SK-N-SH (cell line): ENCODE results near the gene ZNF546. TPM values are rescaled to one million over a fixed set of nuclear protein-coding genes. Genes with fewer than 3 reads are reported as not detected.

Experiments
- CTCF ChIA-PET: fragments of 300-600, 350-600 bp; formaldehyde crosslinking; extraction: SDS; loops from one replicate; lab custom pipeline; 2021; lab: Yijun Ruan, JAX
- POLR2A ChIA-PET: fragments of 350-600 bp; sonication (Branson Sonifier 250); formaldehyde crosslinking; extraction: SDS; loops from one replicate; lab custom pipeline; 2020; ENCODE audit warnings: antibody characterized with exemption, inconsistent platforms; lab: Yijun Ruan, JAX
- DNase-seq: peaks from one replicate; pipeline ENCODE4 v3.0.0; 2012
- H2AFZ ChIP-seq: fragments of 200-600 bp; sonication (generic); 2 replicates; pipeline ENCODE4 v1.8.1; 2016; ENCODE audit warnings: antibody characterized with exemption, mild to moderate bottlenecking, low read depth
- H3F3A ChIP-seq: fragments of 200-600 bp; sonication (generic); replicated peaks from 2 replicates; pipeline ENCODE3; 2016; ENCODE audit warnings: antibody characterized with exemption, mild to moderate bottlenecking; ENCODE audit not compliant: insufficient read depth
- H3K27ac ChIP-seq, 2 experiments: fragments of 200-500 bp in 1 of 2; fragments of 200-600 bp in 1 of 2; sonication (Bioruptor generic) in 1 of 2; sonication (generic), shearing (Covaris generic) in 1 of 2; 2 replicates each; pipeline versions ENCODE4 v1.5.1 to v1.6.1; 2014 to 2016; ENCODE audit warnings: low read depth in 2 of 2, inconsistent platforms in 1 of 2, low read length in 1 of 2, mild to moderate bottlenecking in 1 of 2, mixed read lengths in 1 of 2
- H3K27me3 ChIP-seq: fragments of 200-600 bp; sonication (generic), shearing (Covaris generic); 2 replicates; pipeline ENCODE4 v1.6.1; 2016; ENCODE audit warnings: mixed run types; ENCODE audit not compliant: insufficient read depth
- H3K36me3 ChIP-seq, 2 experiments: fragments of 200-500 bp in 1 of 2; fragments of 200-600 bp in 1 of 2; sonication (Bioruptor generic) in 1 of 2; sonication (generic) in 1 of 2; replicated peaks in 1 of 2; 2 replicates each; pipeline versions ENCODE3 to v1.5.1; 2014 to 2016; ENCODE audit warnings: low read length in 1 of 2, mild to moderate bottlenecking in 1 of 2; ENCODE audit not compliant: insufficient read depth in 2 of 2, control insufficient read depth in 1 of 2
- H3K4me1 ChIP-seq, 2 experiments: fragments of 200-500 bp in 1 of 2; fragments of 200-600 bp in 1 of 2; sonication (Bioruptor generic) in 1 of 2; sonication (generic), shearing (Covaris generic) in 1 of 2; 2 replicates each; pipeline versions ENCODE4 v1.5.1 to v1.6.1; 2014 to 2016; ENCODE audit warnings: low read depth in 1 of 2, low read length in 1 of 2, mixed run types in 1 of 2; ENCODE audit not compliant: insufficient read depth in 2 of 2, control insufficient read depth in 1 of 2
- H3K4me2 ChIP-seq: fragments of 200-600 bp; sonication (generic), shearing (Covaris generic); 2 replicates; pipeline ENCODE4 v1.6.1; 2017; ENCODE audit warnings: mixed run types
- H3K4me3 ChIP-seq, 2 experiments: fragments of 200-500 bp in 1 of 2; fragments of 200-600 bp in 1 of 2; sonication (Bioruptor generic) in 1 of 2; sonication (generic), shearing (Covaris generic) in 1 of 2; 2 replicates each; pipeline versions ENCODE4 v1.5.1 to v1.8.1; 2014 to 2016; ENCODE audit warnings: low read depth in 2 of 2, inconsistent platforms in 1 of 2, low read length in 1 of 2, mild to moderate bottlenecking in 1 of 2, mixed read lengths in 1 of 2, moderate library complexity in 1 of 2
- H3K79me2 ChIP-seq: fragments of 200-600 bp; sonication (generic); 2 replicates; pipeline ENCODE4 v1.8.1; 2017; ENCODE audit warnings: mild to moderate bottlenecking; ENCODE audit not compliant: insufficient read depth
- H3K9ac ChIP-seq: fragments of 200-600 bp; sonication (generic); 2 replicates; pipeline ENCODE4 v1.6.1; 2017; ENCODE audit warnings: mixed run types
- H3K9me2 ChIP-seq: fragments of 200-600 bp; sonication (generic); 2 replicates; pipeline ENCODE4 v1.6.1; 2017; ENCODE audit warnings: mixed run types
- H3K9me3 ChIP-seq: fragments of 200-600 bp; sonication (generic); 2 replicates; pipeline ENCODE4 v1.6.1; 2017; ENCODE audit warnings: mixed run types, mild to moderate bottlenecking, moderate library complexity
- H4K20me1 ChIP-seq: fragments of 200-600 bp; sonication (generic); 2 replicates; pipeline ENCODE4 v1.6.1; 2017; ENCODE audit warnings: mild to moderate bottlenecking, mixed run types; ENCODE audit not compliant: insufficient read depth
- CHD2 ChIP-seq: fragments of 150-350 bp; IDR thresholded peaks from 2 replicates; pipeline ENCODE4 v1.6.1; 2018; ENCODE audit warnings: low read length; ENCODE audit not compliant: partially characterized antibody
- EP300 ChIP-seq, 2 experiments: IDR thresholded peaks; 2 replicates each; pipeline versions ENCODE4 v1.4.0 to v1.6.1; 2012; ENCODE audit warnings: borderline replicate concordance in 1 of 2, low read depth in 1 of 2, low read length in 1 of 2
- FOSL2 ChIP-seq: IDR thresholded peaks from 2 replicates; pipeline ENCODE4 v1.4.0; 2012; ENCODE audit warnings: low read depth, mild to moderate bottlenecking, moderate library complexity, borderline replicate concordance
- FOXJ3 ChIP-seq: sonication (generic); formaldehyde crosslinking; IDR thresholded peaks from 2 replicates; pipeline ENCODE4 v1.5.1; 2020; ENCODE audit warnings: mild to moderate bottlenecking, missing genetic modification reagents
- GATA2 ChIP-seq: sonication (generic); formaldehyde crosslinking; IDR thresholded peaks from 2 replicates; pipeline ENCODE4 v1.5.0; 2020; ENCODE audit warnings: mild to moderate bottlenecking, missing genetic modification reagents
- MEF2A ChIP-seq: IDR thresholded peaks from 2 replicates; pipeline ENCODE4 v1.4.0; 2012; ENCODE audit warnings: low read depth, borderline replicate concordance
- NFIC ChIP-seq: IDR thresholded peaks from 2 replicates; pipeline ENCODE4 v1.4.0; 2012; ENCODE audit warnings: borderline replicate concordance
- NRF1 ChIP-seq: IDR thresholded peaks from 2 replicates; pipeline ENCODE4 v1.6.1; 2012; ENCODE audit warnings: low read depth, mild to moderate bottlenecking, low read length
- POLR2AphosphoS5 ChIP-seq: IDR thresholded peaks from 2 replicates; pipeline ENCODE4 v1.6.1; 2012; ENCODE audit warnings: low read depth, low read length
- RCOR1 ChIP-seq: fragments of 150-350 bp; IDR thresholded peaks from 2 replicates; pipeline ENCODE4 v1.6.1; 2017; ENCODE audit warnings: antibody characterized with exemption, low read length
- RFX5 ChIP-seq: IDR thresholded peaks from 2 replicates; pipeline ENCODE4 v1.6.1; 2012; ENCODE audit warnings: mild to moderate bottlenecking, improper control_type of control experiment, low read length
- SIN3A ChIP-seq: IDR thresholded peaks from 2 replicates; pipeline ENCODE4 v1.6.1; 2012; ENCODE audit warnings: low read depth, mild to moderate bottlenecking, low read length, moderate library complexity, borderline replicate concordance
- SMC3 ChIP-seq: IDR thresholded peaks from 2 replicates; pipeline ENCODE4 v1.6.1; 2012; ENCODE audit warnings: low read depth, low read length, improper control_type of control experiment
- TCF12 ChIP-seq: IDR thresholded peaks from 2 replicates; pipeline ENCODE4 v1.4.0; 2012
- USF1 ChIP-seq: IDR thresholded peaks from 2 replicates; pipeline ENCODE4 v1.4.0; 2012; ENCODE audit warnings: low read depth, borderline replicate concordance
- YY1 ChIP-seq: IDR thresholded peaks from 2 replicates; pipeline ENCODE4 v1.4.0; 2012; ENCODE audit warnings: low read depth, mild to moderate bottlenecking
- WGBS: methylation state at CpG from one replicate; pipeline ENCODE4 v1.1.6; 2017; ENCODE audit warnings: low lambda C conversion rate; 5-methylcytosine and 5-hydroxymethylcytosine counted together
- polyA plus RNA-seq, 3 experiments: library from polyadenylated mRNA; depleted of rRNA; stranded (reverse); fragments of >200 nt; gene quantifications; 2 replicates each; pipeline ENCODE4 v1.2.3, GENCODE V29; 2012
- TF ChIP-seq, protein P1 (sequence below): fragments of 200-600 bp; sonication (generic); IDR thresholded peaks from 2 replicates; pipeline ENCODE4 v1.6.1; 2017; ENCODE audit warnings: antibody characterized with exemption, mild to moderate bottlenecking, moderate library complexity
- TF ChIP-seq, protein P2 (sequence below): fragments of 150-350 bp; IDR thresholded peaks from 2 replicates; pipeline ENCODE4 v1.6.1; 2017; ENCODE audit warnings: antibody characterized with exemption, low read length, low read depth, borderline replicate concordance

Gene ZNF546
- polyA plus RNA-seq, 1 of the 3 experiments (the other 2 are of a cell fraction), result 0.87 TPM

- TF ChIP-seq, protein P1, sequence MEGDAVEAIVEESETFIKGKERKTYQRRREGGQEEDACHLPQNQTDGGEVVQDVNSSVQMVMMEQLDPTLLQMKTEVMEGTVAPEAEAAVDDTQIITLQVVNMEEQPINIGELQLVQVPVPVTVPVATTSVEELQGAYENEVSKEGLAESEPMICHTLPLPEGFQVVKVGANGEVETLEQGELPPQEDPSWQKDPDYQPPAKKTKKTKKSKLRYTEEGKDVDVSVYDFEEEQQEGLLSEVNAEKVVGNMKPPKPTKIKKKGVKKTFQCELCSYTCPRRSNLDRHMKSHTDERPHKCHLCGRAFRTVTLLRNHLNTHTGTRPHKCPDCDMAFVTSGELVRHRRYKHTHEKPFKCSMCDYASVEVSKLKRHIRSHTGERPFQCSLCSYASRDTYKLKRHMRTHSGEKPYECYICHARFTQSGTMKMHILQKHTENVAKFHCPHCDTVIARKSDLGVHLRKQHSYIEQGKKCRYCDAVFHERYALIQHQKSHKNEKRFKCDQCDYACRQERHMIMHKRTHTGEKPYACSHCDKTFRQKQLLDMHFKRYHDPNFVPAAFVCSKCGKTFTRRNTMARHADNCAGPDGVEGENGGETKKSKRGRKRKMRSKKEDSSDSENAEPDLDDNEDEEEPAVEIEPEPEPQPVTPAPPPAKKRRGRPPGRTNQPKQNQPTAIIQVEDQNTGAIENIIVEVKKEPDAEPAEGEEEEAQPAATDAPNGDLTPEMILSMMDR, result peak; percentile 75
- TF ChIP-seq, protein P2, sequence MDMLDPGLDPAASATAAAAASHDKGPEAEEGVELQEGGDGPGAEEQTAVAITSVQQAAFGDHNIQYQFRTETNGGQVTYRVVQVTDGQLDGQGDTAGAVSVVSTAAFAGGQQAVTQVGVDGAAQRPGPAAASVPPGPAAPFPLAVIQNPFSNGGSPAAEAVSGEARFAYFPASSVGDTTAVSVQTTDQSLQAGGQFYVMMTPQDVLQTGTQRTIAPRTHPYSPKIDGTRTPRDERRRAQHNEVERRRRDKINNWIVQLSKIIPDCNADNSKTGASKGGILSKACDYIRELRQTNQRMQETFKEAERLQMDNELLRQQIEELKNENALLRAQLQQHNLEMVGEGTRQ, result no peak
- peak; percentile 34; the same call in 1 of the 2 replicates for TF ChIP-seq USF1
- peak; percentile 59; the same call in 1 of the 2 replicates for TF ChIP-seq SIN3A
- peak; percentile 84 for TF ChIP-seq CHD2
- TF ChIP-seq SMC3, result peak; percentile 84
- no peak for TF ChIP-seq RFX5
- TF ChIP-seq POLR2AphosphoS5, result peak; percentile 92
- peak; percentile 88 for TF ChIP-seq NRF1
- TF ChIP-seq MEF2A, result no peak
- no peak for TF ChIP-seq EP300 (IDR thresholded peaks at IDR 0.05; ENCODE audit: borderline replicate concordance in 1 of 2, low read depth in 1 of 2, low read length in 1 of 2)
- TF ChIP-seq FOSL2, result no peak
- peak; percentile 80; the same call in 1 of the 2 replicates for TF ChIP-seq YY1
- no peak; the same call in 1 of the 2 replicates for TF ChIP-seq RCOR1
- no peak for TF ChIP-seq TCF12
- TF ChIP-seq, all 33 proteins: peak for 17
Observed at GRCh38 chr19:39970675-39971379, 26.0 kb upstream of the ZNF546 start, which contains the start of gene PSMC4 (continued).

GRCh38 chr19:39971380-39972035, 25.4 kb upstream of the ZNF546 start:
- H3K27me3 ChIP-seq, result no peaks in the 10 kb centered on the region
- 3% methylated on average over 21 of the region's 21 CpGs for WGBS
- H3K4me2 ChIP-seq, result peak overlapping the region; percentile 95

More at GRCh38 chr19:39971380-39972035, 25.4 kb upstream of the ZNF546 start:
- Histone ChIP-seq H3K9me2 (no peaks in the 10 kb centered on the region), H4K20me1 (no peaks in the 10 kb centered on the region), H2AFZ (peak overlapping the region; percentile 87), H3K4me3 (peak overlapping the region; percentile 71 to 98), H3K36me3 (peaks cover 28 to 30% of the 10 kb centered on the region in 2 experiments), H3K27ac (peak overlapping the region; percentile 67 to 70; a peak in 2 of 4 replicates), H3K9ac (peak overlapping the region; percentile 93), H3K4me1 (peaks cover 11 to 12% of the 10 kb centered on the region in 2 experiments; a peak in 2 of 4 replicates)
- DNase-seq, result no peak
- ChIA-PET POLR2A (interaction anchor here (1.0 to 1.6 kb wide), 5 partner anchors 9 to 137 kb away, joined by 3 to 6 read pairs (median 3); partner anchors contain the start of genes DYRK1B, FBL and ZNF780A), CTCF (interaction anchor here (0.7 to 3.0 kb wide), 11 partner anchors 8 to 179 kb away, joined by 3 to 19 read pairs (median 4); partner anchors contain the start of gene ZNF780B)
- TF ChIP-seq, protein P2, result no peak
- TF ChIP-seq GATA2, result no peak; the same call in 1 of the 2 replicates
- no peak for TF ChIP-seq RFX5
- no peak for TF ChIP-seq USF1
- TF ChIP-seq FOXJ3 (CRISPR knock-in tag), result no peak
- TF ChIP-seq CHD2, result no peak
- TF ChIP-seq MEF2A, result no peak
- TF ChIP-seq NRF1, result no peak
- TF ChIP-seq NFIC, result no peak
- TF ChIP-seq, all 33 proteins: peak for 0
- peaks cover 36% of the 10 kb centered on the region for H3K79me2 ChIP-seq
- H3F3A ChIP-seq, result peaks cover 3% of the 10 kb centered on the region
- H3K9me3 ChIP-seq, result no peaks in the 10 kb centered on the region
